ENCODE results near the gene HBE1.

Gene HBE1

GRCh38 chr11:5231111-5231510 lies 38.6 kb downstream of the HBE1 start:
- Histone ChIP-seq H3K4me3 (ENCODE audit: insufficient read depth in 1 of 2, low read depth in 1 of 2, low read length in 2 of 2) (no peak overlapping the region), H3K14ac (ENCODE audit: low read length in 2 of 2) (no peak overlapping the region), H2BK120ac (ENCODE audit: low read depth, low read length) (no peak overlapping the region), H2BK15ac (ENCODE audit: low read depth, poor library complexity, severe bottlenecking) (no peak overlapping the region), H3K27me3 (ENCODE audit: control insufficient read depth in 1 of 2, insufficient read depth in 1 of 2, low read length in 2 of 2) (no peaks in the 10 kb centered on the region), H3K9ac (ENCODE audit: low read length) (no peak overlapping the region), H3K36me3 (ENCODE audit: control insufficient read depth in 1 of 2, insufficient read depth in 2 of 2, low read depth in 1 of 2, low read length in 2 of 2) (no peaks in the 10 kb centered on the region), H3K9me3 (ENCODE audit: control insufficient read depth, low read length) (no peaks in the 10 kb centered on the region), H3K4me2 (ENCODE audit: low read length, poor library complexity, severe bottlenecking) (no peak overlapping the region), H2AK5ac (ENCODE audit: low read length, severe bottlenecking) (no peak overlapping the region), H3K18ac (ENCODE audit: low read depth in 1 of 2, low read length in 2 of 2) (no peak overlapping the region), H4K91ac (ENCODE audit: low read length) (no peak overlapping the region), H3K27ac (ENCODE audit: low read length, poor library complexity, severe bottlenecking) (no peak overlapping the region), H4K8ac (ENCODE audit: low read length) (no peak overlapping the region), H2BK5ac (ENCODE audit: low read depth, low read length, poor library complexity, severe bottlenecking) (no peak overlapping the region), H3K4me1 (ENCODE audit: control insufficient read depth, insufficient read depth, low read depth, low read length) (peaks cover 2% of the 10 kb centered on the region), H3K4ac (ENCODE audit: low read depth in 1 of 2, low read length in 2 of 2) (no peak overlapping the region), H2AFZ (ENCODE audit: low read depth, low read length) (no peak overlapping the region), H3K79me1 (replicated peaks; ENCODE audit: low read length, poor library complexity, severe bottlenecking) (no peaks in the 10 kb centered on the region), H2BK12ac (ENCODE audit: low read length in 2 of 2) (no peak overlapping the region), H3K23ac (ENCODE audit: low read length in 2 of 2) (no peak overlapping the region)
- 89% methylated on average over 1 of the region's 2 CpGs for WGBS
- no peak for DNase-seq

- Histone ChIP-seq H3K4me1 (ENCODE audit: control insufficient read depth, insufficient read depth, low read depth, low read length) (peaks cover 2% of the 10 kb centered on the region), H2AK5ac (ENCODE audit: low read length, severe bottlenecking) (no peak overlapping the region), H4K8ac (ENCODE audit: low read length) (no peak overlapping the region), H3K14ac (ENCODE audit: low read length in 2 of 2) (no peak overlapping the region), H3K4ac (ENCODE audit: low read depth in 1 of 2, low read length in 2 of 2) (no peak overlapping the region), H3K9ac (ENCODE audit: low read length) (no peak overlapping the region), H3K79me1 (replicated peaks; ENCODE audit: low read length, poor library complexity, severe bottlenecking) (no peaks in the 10 kb centered on the region), H3K9me3 (ENCODE audit: control insufficient read depth, low read length) (no peaks in the 10 kb centered on the region), H4K91ac (ENCODE audit: low read length) (no peak overlapping the region), H3K18ac (ENCODE audit: low read depth in 1 of 2, low read length in 2 of 2) (no peak overlapping the region), H2BK5ac (ENCODE audit: low read depth, low read length, poor library complexity, severe bottlenecking) (no peak overlapping the region), H2AFZ (ENCODE audit: low read depth, low read length) (no peak overlapping the region), H3K23ac (ENCODE audit: low read length in 2 of 2) (no peak overlapping the region), H2BK12ac (ENCODE audit: low read length in 2 of 2) (no peak overlapping the region), H3K4me2 (ENCODE audit: low read length, poor library complexity, severe bottlenecking) (no peak overlapping the region), H2BK120ac (ENCODE audit: low read depth, low read length) (no peak overlapping the region), H3K36me3 (ENCODE audit: control insufficient read depth in 1 of 2, insufficient read depth in 2 of 2, low read depth in 1 of 2, low read length in 2 of 2) (no peaks in the 10 kb centered on the region), H3K4me3 (ENCODE audit: insufficient read depth in 1 of 2, low read depth in 1 of 2, low read length in 2 of 2) (no peak overlapping the region), H3K27ac (ENCODE audit: low read length, poor library complexity, severe bottlenecking) (no peak overlapping the region), H3K27me3 (ENCODE audit: control insufficient read depth in 1 of 2, insufficient read depth in 1 of 2, low read length in 2 of 2) (no peaks in the 10 kb centered on the region), H2BK15ac (ENCODE audit: low read depth, poor library complexity, severe bottlenecking) (no peak overlapping the region)
- 100% methylated on average over 1 of the region's 1 CpG for WGBS
- DNase-seq, result no peak
Observed at GRCh38 chr11:5230266-5230665, 39.5 kb downstream of the HBE1 start.

GRCh38 chr11:5229796-5230195 lies 39.9 kb downstream of the HBE1 start:
- Histone ChIP-seq H2AFZ (ENCODE audit: low read depth, low read length) (no peak overlapping the region), H3K18ac (ENCODE audit: low read depth in 1 of 2, low read length in 2 of 2) (no peak overlapping the region), H3K4me2 (ENCODE audit: low read length, poor library complexity, severe bottlenecking) (no peak overlapping the region), H2BK5ac (ENCODE audit: low read depth, low read length, poor library complexity, severe bottlenecking) (no peak overlapping the region), H2BK15ac (ENCODE audit: low read depth, poor library complexity, severe bottlenecking) (no peak overlapping the region), H4K91ac (ENCODE audit: low read length) (no peak overlapping the region), H2BK12ac (ENCODE audit: low read length in 2 of 2) (no peak overlapping the region), H3K4ac (ENCODE audit: low read depth in 1 of 2, low read length in 2 of 2) (no peak overlapping the region), H3K79me1 (replicated peaks; ENCODE audit: low read length, poor library complexity, severe bottlenecking) (no peaks in the 10 kb centered on the region), H2AK5ac (ENCODE audit: low read length, severe bottlenecking) (no peak overlapping the region), H3K14ac (ENCODE audit: low read length in 2 of 2) (no peak overlapping the region), H3K27ac (ENCODE audit: low read length, poor library complexity, severe bottlenecking) (no peak overlapping the region), H3K36me3 (ENCODE audit: control insufficient read depth in 1 of 2, insufficient read depth in 2 of 2, low read depth in 1 of 2, low read length in 2 of 2) (no peaks in the 10 kb centered on the region), H3K27me3 (ENCODE audit: control insufficient read depth in 1 of 2, insufficient read depth in 1 of 2, low read length in 2 of 2) (no peaks in the 10 kb centered on the region), H3K9ac (ENCODE audit: low read length) (no peak overlapping the region), H3K9me3 (ENCODE audit: control insufficient read depth, low read length) (no peaks in the 10 kb centered on the region), H4K8ac (ENCODE audit: low read length) (no peak overlapping the region), H2BK120ac (ENCODE audit: low read depth, low read length) (no peak overlapping the region), H3K4me1 (ENCODE audit: control insufficient read depth, insufficient read depth, low read depth, low read length) (peaks cover 2% of the 10 kb centered on the region), H3K23ac (ENCODE audit: low read length in 2 of 2) (no peak overlapping the region), H3K4me3 (ENCODE audit: insufficient read depth in 1 of 2, low read depth in 1 of 2, low read length in 2 of 2) (no peak overlapping the region)
- no CpG with 5 or more reads among the region's 2 CpGs for WGBS
- DNase-seq, result no peak

DNA sequence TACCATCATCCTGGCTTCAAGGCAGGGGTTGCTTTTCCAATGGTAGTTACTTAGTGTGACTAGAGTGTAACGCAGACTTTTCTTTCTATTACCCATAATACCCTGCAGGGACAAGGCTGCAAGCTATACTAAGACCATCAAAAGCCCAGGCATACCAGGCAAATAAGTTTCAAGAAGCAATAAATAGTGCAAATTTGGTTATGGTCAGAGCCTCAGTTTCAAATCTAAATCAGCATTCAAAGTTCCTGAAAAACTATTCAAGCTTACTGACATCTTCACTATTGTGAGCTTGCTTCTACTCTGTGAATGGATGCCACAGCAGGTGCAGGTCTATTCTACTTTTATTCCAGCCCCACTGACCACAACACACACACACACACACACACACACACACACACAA lies 40.4 kb downstream of the HBE1 start:
- H3K27me3 ChIP-seq (ENCODE audit: control insufficient read depth in 1 of 2, insufficient read depth in 1 of 2, low read length in 2 of 2), result no peaks in the 10 kb centered on the region

More for the DNA sequence above, 40.4 kb downstream of the HBE1 start:
- Histone ChIP-seq H2AK5ac (ENCODE audit: low read length, severe bottlenecking) (no peak overlapping the region), H2BK15ac (ENCODE audit: low read depth, poor library complexity, severe bottlenecking) (no peak overlapping the region), H3K9ac (ENCODE audit: low read length) (no peak overlapping the region), H3K4ac (ENCODE audit: low read depth in 1 of 2, low read length in 2 of 2) (no peak overlapping the region), H4K8ac (ENCODE audit: low read length) (no peak overlapping the region), H3K27ac (ENCODE audit: low read length, poor library complexity, severe bottlenecking) (no peak overlapping the region), H2BK120ac (ENCODE audit: low read depth, low read length) (no peak overlapping the region), H3K4me2 (ENCODE audit: low read length, poor library complexity, severe bottlenecking) (no peak overlapping the region), H2BK12ac (ENCODE audit: low read length in 2 of 2) (no peak overlapping the region), H3K79me1 (replicated peaks; ENCODE audit: low read length, poor library complexity, severe bottlenecking) (no peaks in the 10 kb centered on the region), H4K91ac (ENCODE audit: low read length) (no peak overlapping the region), H3K4me1 (ENCODE audit: control insufficient read depth, insufficient read depth, low read depth, low read length) (peaks cover 2% of the 10 kb centered on the region), H3K36me3 (ENCODE audit: control insufficient read depth in 1 of 2, insufficient read depth in 2 of 2, low read depth in 1 of 2, low read length in 2 of 2) (no peaks in the 10 kb centered on the region), H3K18ac (ENCODE audit: low read depth in 1 of 2, low read length in 2 of 2) (no peak overlapping the region), H3K23ac (ENCODE audit: low read length in 2 of 2) (no peak overlapping the region), H3K9me3 (ENCODE audit: control insufficient read depth, low read length) (no peaks in the 10 kb centered on the region), H3K4me3 (ENCODE audit: insufficient read depth in 1 of 2, low read depth in 1 of 2, low read length in 2 of 2) (no peak overlapping the region), H2BK5ac (ENCODE audit: low read depth, low read length, poor library complexity, severe bottlenecking) (no peak overlapping the region), H2AFZ (ENCODE audit: low read depth, low read length) (no peak overlapping the region), H3K14ac (ENCODE audit: low read length in 2 of 2) (no peak overlapping the region)
- no CpG with 5 or more reads among the region's 1 CpG for WGBS
- no peak for DNase-seq
